SIG-M5 treated with dmso at 0.1 percent for 504 hours (cell line): ENCODE measurements around the gene HOXA13.
A peak's percentile ranks its signal among the peaks of the same experiment; 100 is the strongest.

Experiments used
- DNase-seq: peaks from one replicate; lab custom pipeline; 2025; ENCODE audit not compliant: unreplicated experiment; lab: John Stamatoyannopoulos, UW

HOXA13 gene

GRCh38 chr7:27199849-27200760 lies at the start of gene HOXA13:
HOXA13 (minus strand) TSS chr7:27200091; CDS start chr7:27200077, 14 bp downstream.
- DNase-seq = peak; percentile 58

GRCh38 chr7:27248911-27249723 lies 49.2 kb upstream of the HOXA13 start:
- DNase-seq = peak; percentile 64

GRCh38 chr7:27248427-27248806 lies 48.5 kb upstream of the HOXA13 start:
- DNase-seq = no peak

DNA sequence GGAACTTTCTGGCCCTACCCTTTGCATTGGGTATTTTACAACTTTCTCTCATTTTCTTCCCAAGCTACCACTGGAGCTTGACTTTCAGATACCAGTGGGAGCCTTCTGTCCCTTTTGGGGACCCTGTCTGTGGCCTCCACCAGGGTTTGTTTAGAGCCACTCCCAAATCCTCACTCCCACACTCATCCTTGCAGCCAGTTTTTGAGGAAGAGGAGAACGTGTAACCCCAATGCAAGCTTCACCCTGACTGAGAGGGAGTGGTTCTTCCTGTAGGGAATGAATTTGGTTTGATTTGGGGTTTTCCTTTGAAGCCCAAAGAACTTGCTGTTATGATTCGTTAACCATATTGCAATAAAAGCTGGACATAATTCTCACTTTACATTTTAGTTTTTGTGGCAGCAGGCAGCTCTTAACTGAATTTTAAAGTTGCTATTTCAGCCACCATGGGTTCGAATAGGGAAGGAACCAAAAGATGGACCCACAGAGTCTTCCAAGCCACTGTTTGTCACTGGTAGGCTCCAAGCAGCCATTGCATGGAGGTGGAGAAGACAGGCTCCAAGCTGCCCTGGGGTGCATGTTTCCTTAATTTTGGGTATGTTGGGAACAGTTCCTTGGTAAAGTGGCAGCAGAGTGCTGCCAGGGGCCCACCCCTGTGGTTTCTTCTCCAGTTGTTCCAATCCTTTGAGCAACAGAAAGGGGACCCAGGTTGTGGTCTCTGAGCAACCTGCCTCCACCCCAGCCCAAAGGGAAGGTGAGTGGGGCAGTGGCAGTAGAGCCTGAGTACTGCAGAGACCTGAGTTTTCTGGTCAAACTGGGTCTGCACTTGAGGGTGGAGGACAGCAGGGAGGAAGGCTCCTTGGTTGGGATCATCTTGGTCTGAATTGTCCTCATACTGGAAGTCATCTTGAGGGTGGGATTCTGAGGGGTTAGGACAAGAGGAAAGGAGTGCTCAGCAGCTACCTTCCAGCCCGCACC lies 47.8 kb upstream of the HOXA13 start:
- no peak for DNase-seq

GRCh38 chr7:27247000-27247399 lies 47.1 kb upstream of the HOXA13 start:
- DNase-seq = no peak

DNA sequence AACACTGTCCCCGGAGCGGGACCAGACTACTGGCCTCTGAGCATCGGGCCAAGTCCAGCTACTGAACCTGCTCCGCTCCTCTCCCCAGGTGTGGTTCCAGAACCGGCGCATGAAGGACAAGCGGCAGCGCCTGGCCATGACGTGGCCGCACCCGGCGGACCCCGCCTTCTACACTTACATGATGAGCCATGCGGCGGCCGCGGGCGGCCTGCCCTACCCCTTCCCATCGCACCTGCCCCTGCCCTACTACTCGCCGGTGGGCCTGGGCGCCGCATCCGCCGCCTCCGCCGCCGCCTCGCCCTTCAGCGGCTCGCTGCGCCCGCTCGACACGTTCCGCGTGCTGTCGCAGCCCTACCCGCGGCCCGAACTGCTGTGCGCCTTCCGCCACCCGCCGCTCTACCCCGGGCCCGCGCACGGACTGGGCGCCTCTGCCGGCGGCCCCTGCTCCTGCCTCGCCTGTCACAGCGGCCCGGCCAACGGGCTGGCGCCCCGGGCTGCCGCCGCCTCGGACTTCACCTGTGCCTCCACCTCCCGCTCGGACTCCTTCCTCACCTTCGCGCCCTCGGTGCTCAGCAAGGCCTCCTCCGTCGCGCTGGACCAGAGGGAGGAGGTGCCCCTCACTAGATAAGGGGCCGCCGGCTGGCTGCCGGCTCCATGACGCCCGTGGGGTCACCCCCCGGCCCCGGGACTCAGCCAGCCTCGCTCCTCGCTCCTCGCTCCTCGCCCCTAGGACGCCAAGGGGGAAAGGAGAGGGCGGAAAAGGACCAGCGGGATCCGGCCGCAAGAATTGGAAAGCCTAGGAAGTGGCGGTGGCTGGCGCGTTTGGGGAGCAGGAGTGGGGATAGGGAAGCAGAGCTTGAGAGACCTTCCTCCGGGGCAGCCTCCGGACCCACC lies 46.2 kb upstream of the HOXA13 start:
- no peak for DNase-seq

DNA sequence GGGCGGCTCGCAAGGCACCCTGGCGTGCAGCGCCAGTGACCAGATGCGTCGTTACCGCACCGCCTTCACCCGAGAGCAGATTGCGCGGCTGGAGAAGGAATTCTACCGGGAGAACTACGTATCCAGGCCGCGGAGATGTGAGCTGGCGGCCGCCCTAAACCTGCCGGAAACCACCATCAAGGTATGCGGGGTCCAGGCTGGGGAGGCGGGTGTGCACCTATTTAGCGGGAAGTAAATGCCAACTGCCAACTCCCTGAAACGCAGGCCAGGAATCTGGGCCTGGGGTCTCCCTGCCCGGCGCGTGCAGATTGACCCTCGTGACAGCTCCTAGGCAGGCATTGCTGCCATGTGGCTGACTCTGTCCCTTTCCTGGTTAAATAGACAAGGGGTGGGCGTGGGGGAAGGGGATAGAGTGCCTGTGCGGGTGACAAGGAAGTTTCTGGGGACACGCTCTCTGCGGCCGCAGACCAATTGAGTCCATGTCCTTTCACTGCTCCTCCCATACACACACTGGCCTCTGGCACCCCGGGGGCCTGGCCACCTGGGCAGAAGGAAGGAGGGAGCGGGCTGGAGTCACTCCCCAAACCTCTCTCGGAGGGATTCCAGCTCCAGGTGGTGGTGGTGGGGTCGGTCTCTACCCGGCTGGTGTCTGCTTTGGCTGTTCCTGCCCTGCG lies 45.4 kb upstream of the HOXA13 start:
- no peak for DNase-seq

DNA sequence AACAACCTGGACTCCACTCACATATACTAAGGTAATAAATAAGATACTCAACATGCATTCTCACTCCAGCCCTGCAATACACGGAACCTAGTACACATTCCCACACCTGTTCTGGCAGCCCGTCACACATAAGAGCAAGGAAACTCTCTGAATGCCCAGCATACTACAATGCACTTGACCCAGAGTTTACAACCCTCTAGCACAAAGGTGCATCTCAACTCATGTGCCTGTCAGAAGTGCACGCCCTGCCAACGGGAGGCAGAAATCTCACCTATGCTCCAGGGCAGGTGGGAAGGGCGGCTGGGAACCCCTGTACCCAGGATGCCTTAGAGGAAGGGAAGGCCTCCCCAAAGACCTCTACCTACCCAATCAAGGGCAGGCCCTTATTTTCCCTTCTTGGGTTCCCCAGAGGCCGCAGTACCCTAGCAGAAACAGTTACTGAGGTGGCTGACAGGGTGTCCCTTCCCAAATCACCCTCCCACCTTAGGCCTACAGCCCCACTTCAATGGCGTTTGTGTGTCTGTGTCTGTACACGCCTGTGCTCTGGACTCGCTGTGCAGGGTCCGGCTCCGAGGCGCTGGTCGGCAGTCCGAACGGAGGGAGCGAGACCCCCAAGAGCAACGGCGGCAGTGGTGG lies 44.7 kb upstream of the HOXA13 start:
- no peak for DNase-seq

- no peak for DNase-seq
These were observed 43.7 kb upstream of the HOXA13 start for GRCh38 chr7:27243340-27244163.

DNA sequence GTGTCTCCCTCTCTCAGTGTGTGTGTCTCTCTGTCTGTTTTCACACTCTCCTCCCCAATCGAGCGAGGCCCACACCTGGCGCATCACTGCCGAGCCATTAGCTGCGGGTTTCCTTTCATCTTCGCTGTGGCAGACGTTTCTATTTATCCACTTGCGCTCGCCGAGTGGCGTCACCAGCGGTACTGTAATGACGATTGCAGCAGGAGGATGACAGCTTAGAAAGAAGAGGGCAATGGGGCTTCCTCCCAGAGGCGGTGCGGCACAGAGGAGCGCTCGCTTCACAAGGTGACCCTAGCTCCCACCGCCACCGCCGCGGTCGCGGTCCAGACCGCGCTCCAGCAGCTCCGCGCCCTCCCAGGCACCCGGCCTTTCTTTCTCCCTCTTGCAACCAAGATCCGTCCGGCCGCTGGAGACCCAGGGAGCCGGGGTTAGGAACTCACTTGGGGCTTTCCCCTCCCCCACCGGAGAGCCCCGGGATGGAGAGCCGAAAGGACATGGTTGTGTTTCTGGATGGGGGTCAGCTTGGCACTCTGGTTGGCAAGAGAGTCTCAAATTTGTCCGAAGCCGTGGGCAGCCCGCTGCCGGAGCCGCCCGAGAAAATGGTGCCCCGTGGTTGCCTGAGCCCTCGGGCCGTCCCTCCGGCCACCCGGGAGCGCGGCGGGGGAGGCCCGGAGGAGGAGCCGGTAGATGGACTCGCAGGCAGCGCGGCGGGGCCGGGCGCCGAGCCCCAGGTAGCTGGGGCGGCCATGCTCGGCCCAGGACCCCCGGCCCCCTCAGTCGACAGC lies 42.9 kb upstream of the HOXA13 start, which contains the start of gene EVX1:
TSS of gene EVX1 (plus strand) at position 248 of the 785 bp plus-strand sequence. CDS start at position 477, 229 bp downstream.
- DNase-seq = no peak

GRCh38 chr7:27242154-27242553 lies 42.3 kb upstream of the HOXA13 start:
- no peak for DNase-seq

DNA sequence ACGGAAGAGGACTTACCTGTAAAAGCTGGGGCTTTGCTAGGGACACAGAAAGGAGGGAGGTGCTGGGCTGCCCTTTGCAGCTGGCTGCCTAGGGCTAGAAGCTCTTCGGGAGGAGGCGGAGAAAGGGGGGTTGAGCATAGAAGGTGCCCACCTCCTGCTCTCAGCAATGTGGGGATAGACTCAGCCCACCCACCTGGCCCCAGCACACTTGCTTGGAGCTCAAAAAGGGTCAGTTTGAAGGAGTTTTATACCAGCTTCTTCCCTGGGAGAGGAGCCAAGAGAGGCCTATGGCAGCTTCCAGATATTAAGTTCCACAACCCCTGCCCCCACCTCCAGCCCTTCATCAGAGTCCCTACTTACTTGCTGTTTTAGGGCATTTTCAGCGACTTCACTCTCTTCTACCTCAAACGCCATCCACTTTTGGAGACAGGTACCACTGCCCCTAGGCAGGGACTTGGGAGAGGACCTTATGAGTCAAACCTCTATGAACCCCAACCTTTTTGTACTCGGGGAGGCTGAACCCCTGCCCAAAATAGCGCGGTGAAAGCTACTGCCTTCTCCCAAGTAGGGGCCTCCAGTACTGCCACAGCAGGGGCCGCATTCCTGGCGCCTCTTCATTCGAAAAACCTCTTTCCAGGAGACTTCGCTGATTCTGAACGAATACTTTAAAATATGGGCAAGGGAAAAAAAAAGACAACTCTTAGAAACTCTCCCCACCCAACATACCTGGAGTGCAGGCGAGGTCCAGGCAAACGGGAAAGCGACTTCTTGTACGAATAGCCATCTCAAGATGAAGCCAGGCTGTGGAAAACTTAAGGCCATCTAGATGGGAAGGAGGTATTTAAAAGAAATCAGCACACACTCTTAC lies 41.5 kb upstream of the HOXA13 start:
- no peak for DNase-seq

DNA sequence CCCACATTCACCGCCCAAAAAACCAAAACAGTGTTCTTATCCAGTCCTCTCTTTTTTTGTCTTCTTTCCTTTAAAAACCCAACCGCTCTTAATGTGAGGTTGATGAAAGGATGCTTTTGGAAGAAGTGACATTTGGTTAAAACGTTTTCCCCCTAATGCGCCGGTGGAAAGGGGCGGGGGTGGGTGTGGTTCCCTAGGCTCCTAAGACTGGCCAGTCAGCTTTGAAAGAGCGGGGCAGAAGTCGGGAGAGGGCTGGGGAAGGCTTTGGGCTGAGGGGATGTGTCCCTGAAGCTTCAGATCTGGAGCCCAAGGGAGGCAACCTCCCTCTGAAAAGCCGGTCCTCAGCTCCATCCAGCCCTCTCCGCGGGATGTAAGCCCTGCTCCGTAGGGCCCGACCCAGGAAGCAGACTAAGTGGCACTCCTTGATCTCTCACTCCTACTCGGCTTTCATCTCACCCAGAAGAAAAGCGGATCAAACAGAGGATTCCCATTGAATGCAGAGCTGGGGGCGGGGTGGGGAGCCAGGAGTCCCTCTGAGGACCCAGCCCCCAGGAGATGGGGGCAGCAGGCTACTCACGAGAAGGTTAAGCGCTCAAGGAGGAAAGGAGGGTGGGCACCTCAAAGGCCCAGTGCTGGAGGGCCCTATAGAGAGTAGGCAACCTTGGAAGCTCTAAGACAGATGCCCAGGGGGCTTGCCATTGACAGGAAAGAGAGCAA lies 40.3 kb upstream of the HOXA13 start:
- DNase-seq = no peak

GRCh38 chr7:27239387-27240014 lies 39.6 kb upstream of the HOXA13 start:
- no peak for DNase-seq

GRCh38 chr7:27238979-27239386 lies 39.1 kb upstream of the HOXA13 start:
- DNase-seq = no peak
